Occipital lobe (tissue), 2 donors: ENCODE measurements around the gene RERE. TPM values are rescaled to one million over a fixed set of nuclear protein-coding genes. Genes with fewer than 3 reads are reported as not detected.
"Not testable (repeated sequence)": the region's sequence is repeated elsewhere in the genome, so short reads cannot be mapped to it uniquely, and the experiment has no call there.

ENCODE experiments used
- DNase-seq: peaks from one replicate; lab custom pipeline; 2025; lab: John Stamatoyannopoulos, UW
- total RNA-seq: library from RNA; depleted of rRNA; stranded (reverse); fragments of >200 nt; gene quantifications from one replicate; pipeline ENCODE4 v1.2.3, GENCODE V29; 2014

The RERE gene
- total RNA-seq, 1 donor from 2014 or later = 1,292 TPM

GRCh38 chr1:8643542-8644536, 173.6 kb downstream of the RERE start:
- DNase-seq = no peak

- no peak for DNase-seq
Observed at GRCh38 chr1:8642114-8642513, 175.3 kb downstream of the RERE start.

- DNase-seq = no peak
Observed at GRCh38 chr1:8641377-8641997, 176.0 kb downstream of the RERE start.

- no peak for DNase-seq
Observed at GRCh38 chr1:8640950-8641349, 176.5 kb downstream of the RERE start.

GRCh38 chr1:8639148-8639547, 178.3 kb downstream of the RERE start:
- no peak for DNase-seq

GRCh38 chr1:8633741-8634501, 183.5 kb downstream of the RERE start:
- no peak for DNase-seq

GRCh38 chr1:8632102-8632501, 185.3 kb downstream of the RERE start:
- DNase-seq = no peak

GRCh38 chr1:8631163-8631562, 186.3 kb downstream of the RERE start:
- no peak for DNase-seq

- DNase-seq = no peak
Observed at GRCh38 chr1:8629241-8630091, 188.0 kb downstream of the RERE start.

- DNase-seq = no peak
Observed at GRCh38 chr1:8628606-8629005, 188.8 kb downstream of the RERE start.

GRCh38 chr1:8627728-8628127, 189.7 kb downstream of the RERE start:
- DNase-seq = no peak

- DNase-seq = no peak
Observed at GRCh38 chr1:8625981-8626898, 191.2 kb downstream of the RERE start.

- no peak for DNase-seq
Observed at GRCh38 chr1:8625491-8625890, 191.9 kb downstream of the RERE start.

- DNase-seq = not testable (repeated sequence)
Observed at GRCh38 chr1:8623651-8624192, 193.7 kb downstream of the RERE start.

GRCh38 chr1:8621785-8622348, 195.6 kb downstream of the RERE start:
- not testable (repeated sequence) for DNase-seq

- DNase-seq = not testable (repeated sequence)
Observed at GRCh38 chr1:8621034-8621582, 196.3 kb downstream of the RERE start.

- not testable (repeated sequence) for DNase-seq
Observed at GRCh38 chr1:8619917-8620502, 197.4 kb downstream of the RERE start.

- DNase-seq = not testable (repeated sequence)
Observed at GRCh38 chr1:8619419-8619818, 198.0 kb downstream of the RERE start.
